ENCODE results near the gene THOC1.

Gene THOC1

GRCh38 chr18:245282-245847 lies 22.5 kb downstream of the THOC1 start:
- TF ChIP-seq POLR2A (IDR thresholded peaks at IDR 0.05; ENCODE audit: extremely low read depth, insufficient read length) = no peak
- TF ChIP-seq, protein P1, sequence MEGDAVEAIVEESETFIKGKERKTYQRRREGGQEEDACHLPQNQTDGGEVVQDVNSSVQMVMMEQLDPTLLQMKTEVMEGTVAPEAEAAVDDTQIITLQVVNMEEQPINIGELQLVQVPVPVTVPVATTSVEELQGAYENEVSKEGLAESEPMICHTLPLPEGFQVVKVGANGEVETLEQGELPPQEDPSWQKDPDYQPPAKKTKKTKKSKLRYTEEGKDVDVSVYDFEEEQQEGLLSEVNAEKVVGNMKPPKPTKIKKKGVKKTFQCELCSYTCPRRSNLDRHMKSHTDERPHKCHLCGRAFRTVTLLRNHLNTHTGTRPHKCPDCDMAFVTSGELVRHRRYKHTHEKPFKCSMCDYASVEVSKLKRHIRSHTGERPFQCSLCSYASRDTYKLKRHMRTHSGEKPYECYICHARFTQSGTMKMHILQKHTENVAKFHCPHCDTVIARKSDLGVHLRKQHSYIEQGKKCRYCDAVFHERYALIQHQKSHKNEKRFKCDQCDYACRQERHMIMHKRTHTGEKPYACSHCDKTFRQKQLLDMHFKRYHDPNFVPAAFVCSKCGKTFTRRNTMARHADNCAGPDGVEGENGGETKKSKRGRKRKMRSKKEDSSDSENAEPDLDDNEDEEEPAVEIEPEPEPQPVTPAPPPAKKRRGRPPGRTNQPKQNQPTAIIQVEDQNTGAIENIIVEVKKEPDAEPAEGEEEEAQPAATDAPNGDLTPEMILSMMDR (IDR thresholded peaks at IDR 0.05; ENCODE audit: low read depth, low read length) = no peak

GRCh38 chr18:240175-240574 lies 27.7 kb downstream of the THOC1 start:
- TF ChIP-seq MAX (IDR thresholded peaks at IDR 0.05; ENCODE audit: low read depth, low read length) (no peak), MYC (IDR thresholded peaks at IDR 0.05; ENCODE audit: low read depth, low read length) (no peak), POLR2A (IDR thresholded peaks at IDR 0.05; ENCODE audit: extremely low read depth, insufficient read length) (no peak)
- TF ChIP-seq, protein P1 (IDR thresholded peaks at IDR 0.05; ENCODE audit: low read depth, low read length) = no peak
- H3K4me3 ChIP-seq (ENCODE audit: low read depth, low read length) = no peak overlapping the region
- DNase-seq (ENCODE audit: low read depth) = no peak

More at GRCh38 chr18:245282-245847, 22.5 kb downstream of the THOC1 start:
- no peak overlapping the region for H3K4me3 ChIP-seq (ENCODE audit: low read depth, low read length)
- no peak for DNase-seq (ENCODE audit: low read depth)

DNA sequence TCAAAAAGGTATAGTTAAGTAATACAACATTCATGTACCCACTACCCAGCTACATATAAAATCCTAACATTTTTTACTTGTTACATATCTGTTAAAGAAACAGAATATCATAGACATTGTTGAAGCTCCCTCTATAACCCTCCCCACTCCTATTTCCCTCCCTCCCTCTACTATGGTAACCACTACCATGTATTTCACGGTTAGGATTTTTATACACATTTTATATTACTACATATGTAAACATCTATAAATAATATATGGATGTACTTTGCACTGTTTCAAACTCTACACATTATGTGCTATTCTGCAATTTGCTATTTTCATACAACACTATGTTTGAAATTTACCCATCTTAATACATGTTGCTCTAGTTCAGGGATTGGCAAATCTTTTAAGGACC lies 36.3 kb downstream of the THOC1 start:
- TF ChIP-seq POLR2A (IDR thresholded peaks at IDR 0.05; ENCODE audit: extremely low read depth, insufficient read length) (no peak), MAX (IDR thresholded peaks at IDR 0.05; ENCODE audit: low read depth, low read length) (no peak), MYC (IDR thresholded peaks at IDR 0.05; ENCODE audit: low read depth, low read length) (no peak)
- TF ChIP-seq, protein P1 (IDR thresholded peaks at IDR 0.05; ENCODE audit: low read depth, low read length) = no peak
- no peak for DNase-seq (ENCODE audit: low read depth)
- no peak overlapping the region for H3K4me3 ChIP-seq (ENCODE audit: low read depth, low read length)

DNA sequence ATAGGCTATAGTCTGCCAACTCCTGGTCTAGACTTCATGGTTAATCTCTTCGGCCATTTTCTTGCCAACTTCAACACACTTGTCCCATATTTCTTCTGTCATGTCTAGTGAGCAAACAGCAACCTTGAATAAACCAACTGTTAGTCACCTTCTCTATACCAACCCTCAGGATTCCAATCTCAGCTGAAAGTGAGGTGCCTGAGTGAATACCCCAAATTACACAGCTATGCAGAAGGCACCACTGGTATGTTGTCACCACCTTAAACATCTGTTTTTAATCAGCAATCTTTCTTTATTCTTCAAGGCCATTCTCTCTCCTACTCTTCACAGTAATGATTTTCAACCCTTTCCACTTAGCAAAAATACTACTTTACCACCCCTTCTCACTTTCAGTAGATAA lies 39.3 kb downstream of the THOC1 start:
- TF ChIP-seq MAX (IDR thresholded peaks at IDR 0.05; ENCODE audit: low read depth, low read length) = no peak
- TF ChIP-seq POLR2A (IDR thresholded peaks at IDR 0.05; ENCODE audit: extremely low read depth, insufficient read length) = no peak
- TF ChIP-seq, protein P1 (IDR thresholded peaks at IDR 0.05; ENCODE audit: low read depth, low read length) = no peak
- TF ChIP-seq MYC (IDR thresholded peaks at IDR 0.05; ENCODE audit: low read depth, low read length) = no peak
- DNase-seq (ENCODE audit: low read depth) = no peak
- no peak overlapping the region for H3K4me3 ChIP-seq (ENCODE audit: low read depth, low read length)

DNA sequence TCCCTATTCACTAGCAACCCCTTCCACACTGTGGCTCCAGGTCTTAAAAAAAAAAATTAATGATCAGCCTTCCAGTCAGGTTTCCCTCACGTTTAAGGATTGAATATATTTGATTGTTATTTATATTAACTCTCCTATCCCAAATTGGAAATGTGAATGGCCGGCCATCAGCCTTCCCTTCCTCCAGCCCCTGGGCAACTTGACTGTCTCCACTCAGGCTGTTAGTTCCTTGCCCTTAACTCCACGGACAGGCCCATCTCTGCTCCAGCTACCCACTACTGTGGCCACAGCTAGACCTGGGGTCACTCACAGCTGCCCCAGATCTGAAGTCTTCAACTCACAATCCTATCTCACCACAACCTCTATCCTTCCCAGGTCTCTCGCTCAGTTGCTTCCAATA lies 39.9 kb downstream of the THOC1 start:
- TF ChIP-seq, protein P1 (IDR thresholded peaks at IDR 0.05; ENCODE audit: low read depth, low read length) = no peak
- no peak for TF ChIP-seq MAX (IDR thresholded peaks at IDR 0.05; ENCODE audit: low read depth, low read length)
- no peak for TF ChIP-seq POLR2A (IDR thresholded peaks at IDR 0.05; ENCODE audit: extremely low read depth, insufficient read length)
- no peak for TF ChIP-seq MYC (IDR thresholded peaks at IDR 0.05; ENCODE audit: low read depth, low read length)
- H3K4me3 ChIP-seq (ENCODE audit: low read depth, low read length) = no peak overlapping the region
- DNase-seq (ENCODE audit: low read depth) = no peak

- TF ChIP-seq, protein P1 (IDR thresholded peaks at IDR 0.05; ENCODE audit: low read depth, low read length) = no peak
- no peak for TF ChIP-seq MYC (IDR thresholded peaks at IDR 0.05; ENCODE audit: low read depth, low read length)
- no peak for TF ChIP-seq POLR2A (IDR thresholded peaks at IDR 0.05; ENCODE audit: extremely low read depth, insufficient read length)
- TF ChIP-seq MAX (IDR thresholded peaks at IDR 0.05; ENCODE audit: low read depth, low read length) = no peak
- H3K4me3 ChIP-seq (ENCODE audit: low read depth, low read length) = no peak overlapping the region
- DNase-seq (ENCODE audit: low read depth) = no peak
Observed at GRCh38 chr18:227374-227773, 40.5 kb downstream of the THOC1 start.

All from NB4 (cell line).